D721Med (cell line): ENCODE measurements around the gene MYCL.

Source experiments
- DNase-seq: peaks from one replicate; pipeline ENCODE4 v3.0.0; 2011; ENCODE audit warnings: low spot score; ENCODE audit not compliant: insufficient read length
- FAIRE-seq: peaks from 2 replicates; lab custom pipeline; 2011; peaks lifted over from hg19 to GRCh38; lab: Jason Lieb, UNC
- CTCF ChIP-seq: IDR thresholded peaks from 2 replicates; pipeline ENCODE4 v1.5.1; 2012; ENCODE audit warnings: mild to moderate bottlenecking, control low read depth; ENCODE audit not compliant: insufficient read depth; ENCODE audit errors: missing control alignments

MYCL gene

GRCh38 chr1:39886757-39887231, 14.9 kb downstream of the MYCL start:
- DNase-seq (no peak), FAIRE-seq (no peak)
- no peak for TF ChIP-seq CTCF

GRCh38 chr1:39885516-39885915, 16.2 kb downstream of the MYCL start:
- FAIRE-seq (no peak), DNase-seq (no peak)
- no peak for TF ChIP-seq CTCF

DNA sequence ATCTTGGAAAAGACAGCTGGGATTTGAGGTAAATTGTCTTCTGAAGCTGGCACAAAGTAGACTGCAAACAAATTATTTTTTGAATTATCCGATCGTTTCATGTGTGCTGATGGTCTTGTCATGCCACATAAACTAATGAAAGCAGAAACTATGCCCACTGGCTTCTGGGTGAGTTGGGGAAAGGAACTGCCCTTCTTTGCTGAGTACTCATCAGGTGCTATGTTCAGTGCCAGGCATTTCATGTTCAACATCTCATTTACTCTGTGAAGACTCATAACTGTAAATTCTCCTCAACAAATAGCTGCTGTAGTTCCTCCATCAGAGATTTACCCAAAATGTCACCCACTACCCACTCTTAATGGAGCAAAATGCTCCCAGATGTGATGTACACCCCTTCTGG, 19.6 kb downstream of the MYCL start:
- DNase-seq (no peak), FAIRE-seq (no peak)
- TF ChIP-seq CTCF: no peak

- no peak for TF ChIP-seq CTCF
- no peak for FAIRE-seq
- no peak for DNase-seq
These were observed 23.4 kb downstream of the MYCL start for GRCh38 chr1:39877980-39878956.

GRCh38 chr1:39877231-39877778, 24.4 kb downstream of the MYCL start:
- no peak for TF ChIP-seq CTCF
- DNase-seq: no peak
- no peak for FAIRE-seq

- DNase-seq (no peak), FAIRE-seq (no peak)
- no peak for TF ChIP-seq CTCF
These were observed 25.6 kb downstream of the MYCL start for GRCh38 chr1:39876144-39876543.

DNA sequence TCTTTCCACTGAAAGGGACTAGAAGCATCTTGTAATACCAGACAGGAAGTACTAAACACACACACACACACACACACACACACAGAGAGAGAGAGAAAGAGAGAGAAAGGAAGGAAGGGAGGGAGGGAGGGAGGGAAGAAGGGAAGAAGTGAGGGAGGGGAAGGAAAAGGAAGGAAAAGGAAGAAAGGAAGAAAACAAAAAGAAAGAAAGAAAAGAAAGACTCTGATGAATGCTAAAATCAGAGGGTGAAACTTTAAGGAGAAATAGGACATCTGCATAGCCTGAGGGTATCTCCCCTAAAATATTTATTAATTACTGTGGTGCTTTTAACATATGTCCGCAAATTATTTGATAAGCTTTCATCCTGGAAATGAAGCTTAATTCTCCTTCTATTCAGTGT, 29.0 kb downstream of the MYCL start:
- no peak for TF ChIP-seq CTCF
- no peak for DNase-seq
- no peak for FAIRE-seq
